KBM-7 (cell line): ENCODE data around the gene CSRP1.
"Not testable (repeated sequence)": the region's sequence is repeated elsewhere in the genome, so short reads cannot be mapped to it uniquely, and the experiment has no call there.

ENCODE experiments used
- DNase-seq: peaks from one replicate; pipeline ENCODE4 v3.0.0-alpha.2; 2015
- in situ Hi-C: fragments of 300-500 bp; cut with MboI; formaldehyde crosslinking; loops from 2 replicates; pipeline ENCODE4 v1.14.3; 2020; ENCODE audit warnings: low sequenced_read_pairs, low pct_unique_long_range_greater_than_20kb, mixed read lengths

CSRP1 gene

GRCh38 chr1:201506557-201507359 lies at the start of gene CSRP1:
Gene CSRP1 (minus strand): TSS chr1:201507123. CDS start chr1:201496303, 10,820 bp downstream.
- in situ Hi-C loops = no loop called here
- DNase-seq = peak; percentile 79

- DNase-seq = no peak
- in situ Hi-C loops = loop anchor here (10.0 kb wide), 1 partner anchor 239 kb away; no protein-coding TSS in a partner anchor
Measured at GRCh38 chr1:201555593-201555945, 48.6 kb upstream of the CSRP1 start.

- in situ Hi-C loops = loop anchor here (10.0 kb wide), 1 partner anchor 240 kb away; no protein-coding TSS in a partner anchor
- DNase-seq = no peak
Measured at GRCh38 chr1:201554789-201555592, 48.1 kb upstream of the CSRP1 start.

- no peak for DNase-seq
- in situ Hi-C loops = loop anchor here (10.0 kb wide), 1 partner anchor 241 kb away; no protein-coding TSS in a partner anchor
Measured at GRCh38 chr1:201554190-201554600, 47.3 kb upstream of the CSRP1 start.

GRCh38 chr1:201553496-201554189 lies 46.7 kb upstream of the CSRP1 start:
- DNase-seq = no peak
- in situ Hi-C loops = loop anchor here (10.0 kb wide), 1 partner anchor 241 kb away; no protein-coding TSS in a partner anchor

- in situ Hi-C loops = loop anchor here (10.0 kb wide), 1 partner anchor 242 kb away; no protein-coding TSS in a partner anchor
- DNase-seq = no peak
Measured at GRCh38 chr1:201552941-201553351, 46.0 kb upstream of the CSRP1 start.

GRCh38 chr1:201551877-201552731 lies 45.2 kb upstream of the CSRP1 start:
- in situ Hi-C loops = loop anchor here (10.0 kb wide), 1 partner anchor 243 kb away; no protein-coding TSS in a partner anchor
- no peak for DNase-seq

GRCh38 chr1:201551096-201551495 lies 44.2 kb upstream of the CSRP1 start:
- no peak for DNase-seq
- in situ Hi-C loops = loop anchor here (10.0 kb wide), 1 partner anchor 244 kb away; no protein-coding TSS in a partner anchor

GRCh38 chr1:201549522-201549921 lies 42.6 kb upstream of the CSRP1 start:
- in situ Hi-C loops, DNase-seq: not testable (repeated sequence)

- DNase-seq = no peak
- in situ Hi-C loops = no loop called here
Measured at GRCh38 chr1:201545851-201546492, 39.0 kb upstream of the CSRP1 start.

- in situ Hi-C loops = no loop called here
- no peak for DNase-seq
Measured at GRCh38 chr1:201544710-201545109, 37.8 kb upstream of the CSRP1 start.

- DNase-seq = no peak
- in situ Hi-C loops = no loop called here
Measured at GRCh38 chr1:201543871-201544642, 37.1 kb upstream of the CSRP1 start.

- no peak for DNase-seq
- in situ Hi-C loops = no loop called here
Measured at GRCh38 chr1:201542309-201543035, 35.5 kb upstream of the CSRP1 start.

GRCh38 chr1:201540846-201541735 lies 34.2 kb upstream of the CSRP1 start:
- in situ Hi-C loops = no loop called here
- no peak for DNase-seq

GRCh38 chr1:201539561-201540431 lies 32.9 kb upstream of the CSRP1 start:
- in situ Hi-C loops = no loop called here
- peak; percentile 35 for DNase-seq
